Hepatocyte (in vitro differentiated cells): ENCODE results near the gene NPB. TPM values are rescaled to one million over a fixed set of nuclear protein-coding genes. Genes with fewer than 3 reads are reported as not detected.

Source experiments
- DNase-seq: peaks from one replicate; pipeline ENCODE4 v3.0.0-alpha.2; 2016; ENCODE audit warnings: low spot score
- H2AFZ ChIP-seq: fragments of 200-600 bp; sonication (generic); 2 replicates; pipeline ENCODE4 v1.6.0; 2016; ENCODE audit warnings: antibody characterized with exemption, mild to moderate bottlenecking
- H3K27ac ChIP-seq: fragments of 200-600 bp; sonication (generic); 2 replicates; pipeline ENCODE4 v1.5.1; 2016; ENCODE audit warnings: mild to moderate bottlenecking
- H3K27me3 ChIP-seq: fragments of 200-600 bp; sonication (generic); 2 replicates; pipeline ENCODE4 v1.6.1; 2016
- H3K36me3 ChIP-seq: fragments of 200-600 bp; sonication (generic); replicated peaks from 2 replicates; pipeline ENCODE4 v1.5.1; 2016; ENCODE audit warnings: low read depth; ENCODE audit not compliant: insufficient read depth
- H3K4me1 ChIP-seq: fragments of 200-600 bp; sonication (generic); 2 replicates; pipeline ENCODE4 v1.5.1; 2016; ENCODE audit warnings: mild to moderate bottlenecking, moderate library complexity; ENCODE audit not compliant: insufficient read depth
- H3K4me2 ChIP-seq: fragments of 200-600 bp; sonication (generic); 2 replicates; pipeline ENCODE4 v1.6.0; 2016
- H3K4me3 ChIP-seq: fragments of 200-600 bp; sonication (generic); 2 replicates; pipeline ENCODE4 v1.5.1; 2016; ENCODE audit warnings: mild to moderate bottlenecking
- H3K79me2 ChIP-seq: fragments of 200-600 bp; sonication (generic); 2 replicates; pipeline ENCODE4 v1.6.0; 2017; ENCODE audit warnings: mild to moderate bottlenecking
- H3K9me2 ChIP-seq: fragments of 200-600 bp; sonication (generic); replicated peaks from 2 replicates; pipeline ENCODE4 v1.6.0; 2017; ENCODE audit warnings: mild to moderate bottlenecking; ENCODE audit not compliant: insufficient read depth
- H3K9me3 ChIP-seq: fragments of 200-600 bp; sonication (generic); 2 replicates; pipeline ENCODE4 v1.5.1; 2016; ENCODE audit warnings: low read depth, mild to moderate bottlenecking
- H4K20me1 ChIP-seq: fragments of 200-600 bp; sonication (generic); 2 replicates; pipeline ENCODE4 v1.6.0; 2016; ENCODE audit warnings: mild to moderate bottlenecking; ENCODE audit not compliant: insufficient read depth, poor library complexity, severe bottlenecking
- EZH2 ChIP-seq: fragments of 200-600 bp; sonication (generic); IDR thresholded peaks from 2 replicates; pipeline ENCODE4 v1.6.1; 2016; ENCODE audit warnings: antibody characterized with exemption, mild to moderate bottlenecking, borderline replicate concordance
- EZH2phosphoT487 ChIP-seq: fragments of 200-600 bp; sonication (generic); IDR thresholded peaks from one replicate; pipeline ENCODE4 v1.6.1; 2018; ENCODE audit warnings: antibody characterized with exemption, mild to moderate bottlenecking, low read depth, moderate library complexity; ENCODE audit not compliant: unreplicated experiment, severe bottlenecking
- WGBS: methylation state at CpG from one replicate; pipeline ENCODE4 v1.1.6; 2016; ENCODE audit warnings: low lambda C conversion rate; ENCODE audit errors: missing lambda C conversion rate; 5-methylcytosine and 5-hydroxymethylcytosine counted together
- polyA plus RNA-seq: library from polyadenylated mRNA; unstranded; fragments of >200 nt; fragmentation: Nextera tagmentation; extraction: Ambion mirVana; gene quantifications from 2 replicates; pipeline ENCODE4 v1.2.1, GENCODE V29; 2016
- total RNA-seq: library from RNA; depleted of rRNA; stranded (reverse); fragments of >200 nt; gene quantifications from 2 replicates; pipeline ENCODE4 v1.2.3, GENCODE V29; 2014
- TF ChIP-seq, protein P1 (sequence below): fragments of 200-600 bp; sonication (generic); IDR thresholded peaks from 2 replicates; pipeline ENCODE4 v1.5.1; 2016; ENCODE audit warnings: antibody characterized with exemption, mild to moderate bottlenecking; ENCODE audit not compliant: poor library complexity

Gene NPB
- total and polyA plus RNA-seq, 2 experiments from 2014 or later = 0.47 to 2.2 TPM

DNA sequence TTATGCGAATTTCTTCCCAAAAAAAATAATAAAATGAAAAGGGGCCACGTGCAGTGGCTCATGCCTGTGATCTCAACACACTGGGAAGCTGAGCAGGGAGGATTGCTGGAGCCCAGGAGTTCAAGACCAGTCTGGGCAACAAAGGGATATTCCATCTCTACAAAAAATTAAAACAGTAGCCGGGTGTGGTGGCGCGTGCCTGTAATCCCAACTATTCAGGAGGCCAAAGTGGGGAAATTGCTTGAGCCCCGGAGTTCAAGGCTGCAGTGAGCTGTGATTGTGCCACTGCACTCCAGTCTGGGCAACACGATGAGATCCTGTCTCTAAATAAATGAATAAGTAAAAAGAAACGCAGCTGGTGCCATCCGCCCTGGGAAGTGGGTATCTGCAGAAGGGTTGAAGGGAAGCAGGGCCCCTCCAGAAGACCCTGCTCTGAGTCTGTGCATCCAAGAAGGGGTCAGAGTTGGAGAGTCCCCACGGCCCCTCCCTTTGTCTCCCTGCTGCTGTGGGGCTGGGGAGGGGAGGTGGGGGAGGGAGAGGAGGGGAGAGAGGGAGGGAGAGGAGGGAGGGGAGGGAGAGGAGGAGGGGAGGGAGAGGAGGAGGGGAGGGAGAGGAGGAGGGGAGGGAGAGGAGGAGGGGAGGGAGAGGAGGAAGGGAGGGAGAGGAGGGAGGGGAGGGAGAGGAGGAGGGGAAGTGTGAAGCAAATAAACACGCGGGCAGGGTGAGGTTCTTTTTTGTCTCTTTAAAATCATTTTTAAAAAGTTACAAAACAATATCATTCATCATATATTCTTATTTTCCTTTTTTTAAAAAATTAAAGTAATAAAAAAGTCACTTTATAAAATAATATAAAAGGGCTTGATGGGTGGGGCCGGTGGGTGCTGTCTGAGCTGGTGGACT is 50.0 kb downstream of the NPB start:
- no peak for DNase-seq
- H3K79me2 ChIP-seq = no peaks in the 10 kb centered on the region
- no peaks in the 10 kb centered on the region for H3K27me3 ChIP-seq
- no peaks in the 10 kb centered on the region for H3K4me1 ChIP-seq
- H2AFZ ChIP-seq = no peak overlapping the region
- H3K4me3 ChIP-seq = no peak overlapping the region
- H3K9me2 ChIP-seq = no peaks in the 10 kb centered on the region
- H3K27ac ChIP-seq = no peak overlapping the region
- no peak for TF ChIP-seq EZH2
- TF ChIP-seq, protein P1, sequence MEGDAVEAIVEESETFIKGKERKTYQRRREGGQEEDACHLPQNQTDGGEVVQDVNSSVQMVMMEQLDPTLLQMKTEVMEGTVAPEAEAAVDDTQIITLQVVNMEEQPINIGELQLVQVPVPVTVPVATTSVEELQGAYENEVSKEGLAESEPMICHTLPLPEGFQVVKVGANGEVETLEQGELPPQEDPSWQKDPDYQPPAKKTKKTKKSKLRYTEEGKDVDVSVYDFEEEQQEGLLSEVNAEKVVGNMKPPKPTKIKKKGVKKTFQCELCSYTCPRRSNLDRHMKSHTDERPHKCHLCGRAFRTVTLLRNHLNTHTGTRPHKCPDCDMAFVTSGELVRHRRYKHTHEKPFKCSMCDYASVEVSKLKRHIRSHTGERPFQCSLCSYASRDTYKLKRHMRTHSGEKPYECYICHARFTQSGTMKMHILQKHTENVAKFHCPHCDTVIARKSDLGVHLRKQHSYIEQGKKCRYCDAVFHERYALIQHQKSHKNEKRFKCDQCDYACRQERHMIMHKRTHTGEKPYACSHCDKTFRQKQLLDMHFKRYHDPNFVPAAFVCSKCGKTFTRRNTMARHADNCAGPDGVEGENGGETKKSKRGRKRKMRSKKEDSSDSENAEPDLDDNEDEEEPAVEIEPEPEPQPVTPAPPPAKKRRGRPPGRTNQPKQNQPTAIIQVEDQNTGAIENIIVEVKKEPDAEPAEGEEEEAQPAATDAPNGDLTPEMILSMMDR = no peak
- TF ChIP-seq EZH2phosphoT487 = no peak
- WGBS = 74% methylated on average over 11 of the region's 13 CpGs
- H3K9me3 ChIP-seq = no peaks in the 10 kb centered on the region
- no peak overlapping the region for H3K4me2 ChIP-seq
- H3K36me3 ChIP-seq = no peaks in the 10 kb centered on the region
- H4K20me1 ChIP-seq = no peaks in the 10 kb centered on the region

Other genes with a start within 250 kb of the NPB start
- gene PDE6G, start 245.7 kb upstream of the NPB start, total RNA-seq = 0.87 and 2.1 TPM in 2 replicates
- 0.37 and 0.83 TPM in 2 replicates for gene PDE6G, start 245.7 kb upstream of the NPB start, polyA plus RNA-seq
- gene OXLD1, start 235.6 kb upstream of the NPB start, total RNA-seq = 22.3 and 37.8 TPM in 2 replicates
- gene OXLD1, start 235.6 kb upstream of the NPB start, polyA plus RNA-seq = 39.8 and 55.2 TPM in 2 replicates
- 8.3 and 9.1 TPM in 2 replicates for gene CCDC137, start 235.5 kb upstream of the NPB start, total RNA-seq
- 20.5 and 23.0 TPM in 2 replicates for gene CCDC137, start 235.5 kb upstream of the NPB start, polyA plus RNA-seq
- 34.2 and 38.8 TPM in 2 replicates for gene ARL16, start 218.4 kb upstream of the NPB start, total RNA-seq
- gene ARL16, start 218.4 kb upstream of the NPB start, polyA plus RNA-seq = 64.6 and 70.6 TPM in 2 replicates
- gene HGS, start 218.2 kb upstream of the NPB start, total RNA-seq = 47.3 and 59.2 TPM in 2 replicates
- 128 and 142 TPM in 2 replicates for gene HGS, start 218.2 kb upstream of the NPB start, polyA plus RNA-seq
- gene MRPL12, start 198.9 kb upstream of the NPB start, total RNA-seq = 24.5 and 37.0 TPM in 2 replicates
- gene MRPL12, start 198.9 kb upstream of the NPB start, polyA plus RNA-seq = 94.6 and 96.1 TPM in 2 replicates
- 27.5 and 31.3 TPM in 2 replicates for gene SLC25A10, start 190.0 kb upstream of the NPB start, total RNA-seq
- 34.8 and 53.2 TPM in 2 replicates for gene SLC25A10, start 190.0 kb upstream of the NPB start, polyA plus RNA-seq
- gene GCGR, start 98.1 kb upstream of the NPB start, total RNA-seq = 2.4 and 2.9 TPM in 2 replicates
- 2.5 and 3.8 TPM in 2 replicates for gene GCGR, start 98.1 kb upstream of the NPB start, polyA plus RNA-seq
- gene MCRIP1, start 68.9 kb upstream of the NPB start, total RNA-seq = 63.3 and 66.1 TPM in 2 replicates
- gene MCRIP1, start 68.9 kb upstream of the NPB start, polyA plus RNA-seq = 118 and 138 TPM in 2 replicates
- gene PPP1R27, start 67.2 kb upstream of the NPB start, total RNA-seq = not detected in 2 replicates
- 0.56 and 0.72 TPM in 2 replicates for gene PPP1R27, start 67.2 kb upstream of the NPB start, polyA plus RNA-seq
- 1,163 and 1,316 TPM in 2 replicates for gene P4HB, start 41.7 kb upstream of the NPB start, total RNA-seq
- gene P4HB, start 41.7 kb upstream of the NPB start, polyA plus RNA-seq = 1,233 and 1,240 TPM in 2 replicates
- gene ARHGDIA, start 30.9 kb upstream of the NPB start, total RNA-seq = 57.0 and 80.7 TPM in 2 replicates
- gene ARHGDIA, start 30.9 kb upstream of the NPB start, polyA plus RNA-seq = 295 and 311 TPM in 2 replicates
- gene ALYREF, start 10.7 kb upstream of the NPB start, total RNA-seq = 50.9 and 55.3 TPM in 2 replicates
- 96.4 and 106 TPM in 2 replicates for gene ALYREF, start 10.7 kb upstream of the NPB start, polyA plus RNA-seq
- gene ANAPC11, start 10.5 kb upstream of the NPB start, total RNA-seq = 129 and 155 TPM in 2 replicates
- 307 and 345 TPM in 2 replicates for gene ANAPC11, start 10.5 kb upstream of the NPB start, polyA plus RNA-seq
- 81.1 and 84.7 TPM in 2 replicates for gene PCYT2, start 9.2 kb downstream of the NPB start, total RNA-seq
- gene PCYT2, start 9.2 kb downstream of the NPB start, polyA plus RNA-seq = 124 and 126 TPM in 2 replicates
- 16.5 and 18.6 TPM in 2 replicates for gene SIRT7, start 15.9 kb downstream of the NPB start, total RNA-seq
- 35.2 and 36.0 TPM in 2 replicates for gene SIRT7, start 15.9 kb downstream of the NPB start, polyA plus RNA-seq
- 18.1 and 21.3 TPM in 2 replicates for gene MAFG, start 25.5 kb downstream of the NPB start, total RNA-seq
- gene MAFG, start 25.5 kb downstream of the NPB start, polyA plus RNA-seq = 28.5 and 37.4 TPM in 2 replicates
- 109 and 113 TPM in 2 replicates for gene PYCR1, start 35.1 kb downstream of the NPB start, total RNA-seq
- 149 and 162 TPM in 2 replicates for gene PYCR1, start 35.1 kb downstream of the NPB start, polyA plus RNA-seq
- not detected in 2 replicates for gene MYADML2, start 45.0 kb downstream of the NPB start, total RNA-seq
- 0.06 TPM in 2 replicates for gene MYADML2, start 45.0 kb downstream of the NPB start, polyA plus RNA-seq
- 1.0 and 1.8 TPM in 2 replicates for gene NOTUM, start 58.9 kb downstream of the NPB start, total RNA-seq
- 1.2 and 4.7 TPM in 2 replicates for gene NOTUM, start 58.9 kb downstream of the NPB start, polyA plus RNA-seq
- gene ASPSCR1, start 75.4 kb downstream of the NPB start, total RNA-seq = 27.5 and 28.4 TPM in 2 replicates
- 45.9 and 56.8 TPM in 2 replicates for gene ASPSCR1, start 75.4 kb downstream of the NPB start, polyA plus RNA-seq
- 58.2 and 64.5 TPM in 2 replicates for gene CENPX, start 120.6 kb downstream of the NPB start, total RNA-seq
- 83.2 and 84.3 TPM in 2 replicates for gene CENPX, start 120.6 kb downstream of the NPB start, polyA plus RNA-seq
- gene LRRC45, start 121.1 kb downstream of the NPB start, total RNA-seq = 12.8 and 15.5 TPM in 2 replicates
- 14.7 and 17.2 TPM in 2 replicates for gene LRRC45, start 121.1 kb downstream of the NPB start, polyA plus RNA-seq
- 11.8 and 13.7 TPM in 2 replicates for gene RAC3, start 129.4 kb downstream of the NPB start, total RNA-seq
- 5.2 and 5.5 TPM in 2 replicates for gene RAC3, start 129.4 kb downstream of the NPB start, polyA plus RNA-seq
- gene DCXR, start 135.5 kb downstream of the NPB start, total RNA-seq = 118 and 125 TPM in 2 replicates
- gene DCXR, start 135.5 kb downstream of the NPB start, polyA plus RNA-seq = 185 and 207 TPM in 2 replicates
- gene RFNG, start 149.6 kb downstream of the NPB start, total RNA-seq = 39.6 and 43.2 TPM in 2 replicates
- 109 and 118 TPM in 2 replicates for gene RFNG, start 149.6 kb downstream of the NPB start, polyA plus RNA-seq
- gene GPS1, start 149.7 kb downstream of the NPB start, total RNA-seq = 101 and 124 TPM in 2 replicates
- gene GPS1, start 149.7 kb downstream of the NPB start, polyA plus RNA-seq = 160 and 167 TPM in 2 replicates
- 71.5 and 71.9 TPM in 2 replicates for gene DUS1L, start 163.6 kb downstream of the NPB start, total RNA-seq
- 160 and 202 TPM in 2 replicates for gene DUS1L, start 163.6 kb downstream of the NPB start, polyA plus RNA-seq
- gene FASN, start 196.0 kb downstream of the NPB start, total RNA-seq = 67.2 and 118 TPM in 2 replicates
- gene FASN, start 196.0 kb downstream of the NPB start, polyA plus RNA-seq = 71.5 and 77.6 TPM in 2 replicates